ENCODE data around the gene COL9A3. TPM values are rescaled to one million over a fixed set of nuclear protein-coding genes. Genes with fewer than 3 reads are reported as not detected.

Gene COL9A3
- total RNA-seq, 1 experiment from 2014 or later, result 8.5 TPM

DNA sequence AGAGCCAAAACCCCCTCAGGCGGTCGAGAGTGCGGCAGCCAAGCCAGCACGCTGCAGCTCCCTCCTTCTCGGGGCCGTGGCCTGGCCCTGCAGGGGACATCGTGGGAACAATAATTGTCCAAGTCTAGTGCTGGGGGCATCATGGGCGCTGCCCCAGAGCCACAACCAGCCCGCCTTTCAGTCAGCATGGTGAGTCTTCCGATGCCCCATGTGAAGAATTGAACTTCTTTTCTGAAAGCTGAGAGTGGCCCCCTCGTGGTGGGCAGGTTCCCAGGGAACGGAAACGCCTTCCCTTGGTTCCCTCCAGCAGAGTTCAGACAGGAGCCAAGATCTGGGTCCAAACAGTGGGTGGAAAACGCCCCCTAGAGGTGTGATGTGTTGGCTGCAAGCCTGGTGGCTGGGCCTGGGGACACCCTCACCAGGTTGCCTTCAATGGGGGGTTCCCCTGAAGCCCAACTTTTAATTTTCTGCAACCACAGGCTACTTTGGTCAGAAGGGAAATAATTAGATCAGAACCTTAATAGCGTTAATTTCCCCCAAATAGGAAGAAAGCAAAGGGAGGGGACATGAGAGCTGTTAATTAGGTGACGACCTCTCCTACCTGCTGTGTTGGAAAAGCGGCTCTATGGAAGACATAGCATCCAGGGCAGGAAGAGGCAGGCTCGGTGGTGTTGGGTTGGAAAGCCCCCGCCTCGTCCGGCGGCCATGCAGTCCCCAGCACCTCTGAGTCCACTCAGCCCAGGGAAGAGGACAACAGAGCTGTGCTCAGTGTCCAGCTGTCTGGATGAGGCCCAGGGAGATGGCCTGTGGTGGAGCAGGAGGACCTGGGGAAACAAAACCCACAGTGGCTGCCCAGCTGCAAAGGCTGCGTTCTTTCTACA, 25.3 kb upstream of the COL9A3 start:
- H3K9me2 ChIP-seq (ENCODE audit: insufficient read depth), result no peaks in the 10 kb centered on the region
- H3F3A ChIP-seq (ENCODE audit: insufficient read depth, low read depth), result peaks cover 28% of the 10 kb centered on the region
- peak; percentile 82 to 90 for DNase-seq
- no peak overlapping the region for H3K27ac ChIP-seq
- peaks cover 21% of the 10 kb centered on the region for H3K4me1 ChIP-seq (replicated peaks; ENCODE audit: insufficient read depth)
- H4K20me1 ChIP-seq (ENCODE audit: insufficient read depth), result no peaks in the 10 kb centered on the region
- H3K27me3 ChIP-seq (ENCODE audit: insufficient read depth, low read depth), result no peaks in the 10 kb centered on the region
- peak overlapping the region; percentile 30; the same call in 1 of the 2 replicates for H3K4me2 ChIP-seq
- CTCF ChIA-PET, result interaction anchor here (0.6 to 2.7 kb wide), 10 partner anchors 70 to 423 kb away, joined by 3 to 14 read pairs (median 6); no protein-coding TSS in a partner anchor
- no peaks in the 10 kb centered on the region for H3K36me3 ChIP-seq (ENCODE audit: low read depth)
- BruUV-seq (replicated peaks), result no TSS peak
- intact Hi-C loops (cut with micrococcal nuclease; ENCODE audit: unreplicated experiment), result loop anchor here (1.0 to 5.0 kb wide), 11 partner anchors 53 to 489 kb away; partner anchors contain the start of genes ADRM1, CABLES2, LAMA5 and RBBP8NL
- H3K9me3 ChIP-seq (ENCODE audit: insufficient read depth, low read depth), result no peaks in the 10 kb centered on the region
- no peak overlapping the region for H3K4me3 ChIP-seq
- TF ChIP-seq, protein P1, sequence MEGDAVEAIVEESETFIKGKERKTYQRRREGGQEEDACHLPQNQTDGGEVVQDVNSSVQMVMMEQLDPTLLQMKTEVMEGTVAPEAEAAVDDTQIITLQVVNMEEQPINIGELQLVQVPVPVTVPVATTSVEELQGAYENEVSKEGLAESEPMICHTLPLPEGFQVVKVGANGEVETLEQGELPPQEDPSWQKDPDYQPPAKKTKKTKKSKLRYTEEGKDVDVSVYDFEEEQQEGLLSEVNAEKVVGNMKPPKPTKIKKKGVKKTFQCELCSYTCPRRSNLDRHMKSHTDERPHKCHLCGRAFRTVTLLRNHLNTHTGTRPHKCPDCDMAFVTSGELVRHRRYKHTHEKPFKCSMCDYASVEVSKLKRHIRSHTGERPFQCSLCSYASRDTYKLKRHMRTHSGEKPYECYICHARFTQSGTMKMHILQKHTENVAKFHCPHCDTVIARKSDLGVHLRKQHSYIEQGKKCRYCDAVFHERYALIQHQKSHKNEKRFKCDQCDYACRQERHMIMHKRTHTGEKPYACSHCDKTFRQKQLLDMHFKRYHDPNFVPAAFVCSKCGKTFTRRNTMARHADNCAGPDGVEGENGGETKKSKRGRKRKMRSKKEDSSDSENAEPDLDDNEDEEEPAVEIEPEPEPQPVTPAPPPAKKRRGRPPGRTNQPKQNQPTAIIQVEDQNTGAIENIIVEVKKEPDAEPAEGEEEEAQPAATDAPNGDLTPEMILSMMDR (conservative IDR thresholded peaks at IDR 0.05), result peak; percentile 99
- no peak for TF ChIP-seq EZH2 (IDR thresholded peaks at IDR 0.05; ENCODE audit: low read depth)
- POLR2A ChIA-PET (ENCODE audit: unreplicated experiment), result interaction anchor here (0.5 to 0.7 kb wide), 3 partner anchors 23 to 148 kb away, joined by 4 to 5 read pairs (median 4); no protein-coding TSS in a partner anchor
- no peaks in the 10 kb centered on the region for H3K79me2 ChIP-seq (ENCODE audit: low read depth)
- H2AFZ ChIP-seq, result no peak overlapping the region

DNA sequence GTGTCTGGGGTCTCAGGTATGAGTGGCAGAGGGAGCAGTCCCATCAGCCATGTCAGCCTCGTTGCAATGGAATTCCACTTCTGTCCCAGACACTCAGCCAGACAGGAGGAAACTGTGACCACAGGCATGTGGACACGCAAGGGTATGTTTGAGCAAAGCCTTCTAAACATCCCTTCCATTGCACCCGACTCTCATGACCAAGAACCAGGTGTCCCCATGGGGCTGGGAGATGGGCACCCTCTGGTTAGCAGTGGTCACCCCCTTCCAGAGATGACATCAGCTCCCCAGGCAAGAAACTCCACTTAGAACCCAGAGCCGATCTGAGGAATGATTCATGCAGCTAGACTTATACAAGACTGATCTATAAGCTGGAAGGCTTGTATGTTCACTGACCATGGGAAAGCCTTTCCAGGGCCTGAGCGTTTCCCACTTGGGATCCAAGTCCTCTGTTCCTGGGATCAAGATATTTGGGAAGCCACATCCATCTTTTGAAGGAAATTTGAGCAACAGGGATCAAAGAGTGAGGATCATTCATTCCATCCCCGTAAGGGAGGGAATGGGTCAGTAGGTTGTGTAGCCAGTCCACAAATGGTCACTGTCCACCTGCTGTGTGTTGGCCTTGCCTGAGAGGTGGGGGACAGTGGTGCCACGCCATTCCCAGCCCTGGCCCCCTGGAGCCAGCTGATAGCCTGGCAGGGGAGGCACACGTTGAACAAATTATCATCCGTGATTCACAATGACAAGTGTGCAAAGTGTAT, 24.5 kb upstream of the COL9A3 start:
- TF ChIP-seq EZH2 (IDR thresholded peaks at IDR 0.05; ENCODE audit: low read depth), result no peak
- TF ChIP-seq, protein P1 (conservative IDR thresholded peaks at IDR 0.05), result no peak
- POLR2A ChIA-PET (ENCODE audit: unreplicated experiment), result no interaction called here
- Histone ChIP-seq H4K20me1 (ENCODE audit: insufficient read depth) (peaks cover 4% of the 10 kb centered on the region), H2AFZ (no peak overlapping the region), H3K36me3 (ENCODE audit: low read depth) (no peaks in the 10 kb centered on the region), H3K4me2 (0 out of 2 replicates have a peak overlapping the region, but pooled peaks have one; percentile 6), H3K79me2 (ENCODE audit: low read depth) (peaks cover 5% of the 10 kb centered on the region), H3K27ac (no peak overlapping the region), H3K4me3 (no peak overlapping the region), H3K4me1 (replicated peaks; ENCODE audit: insufficient read depth) (peaks cover 26% of the 10 kb centered on the region), H3K9me3 (ENCODE audit: insufficient read depth, low read depth) (no peaks in the 10 kb centered on the region), H3F3A (ENCODE audit: insufficient read depth, low read depth) (peaks cover 33% of the 10 kb centered on the region), H3K27me3 (ENCODE audit: insufficient read depth, low read depth) (no peaks in the 10 kb centered on the region), H3K9me2 (ENCODE audit: insufficient read depth) (no peaks in the 10 kb centered on the region)
- no TSS peak for BruUV-seq (replicated peaks)
- intact Hi-C loops (cut with micrococcal nuclease; ENCODE audit: unreplicated experiment), result loop anchor here (5.0 kb wide), 6 partner anchors 105 to 490 kb away; partner anchors contain the start of genes ADRM1, CABLES2, LAMA5 and RBBP8NL
- peak in 1 of 2 experiments; percentile 71 for DNase-seq
- CTCF ChIA-PET, result interaction anchor here (0.6 to 2.7 kb wide), 7 partner anchors 89 to 424 kb away, joined by 3 to 14 read pairs (median 4); no protein-coding TSS in a partner anchor

Measured in PC-9 (cell line).